Medulla oblongata (tissue), 1 donor: ENCODE results near the gene ZNF480.
A peak's percentile ranks its signal among the peaks of the same experiment; 100 is the strongest.
"Not testable (repeated sequence)": the region's sequence is repeated elsewhere in the genome, so short reads cannot be mapped to it uniquely, and the experiment has no call there.

Source experiments
- DNase-seq: peaks from one replicate; pipeline ENCODE4 v3.0.0-alpha.2; 2015; ENCODE audit errors: extremely low spot score

Gene ZNF480

GRCh38 chr19:52296773-52297600 is at the start of gene ZNF480:
TSS of gene ZNF480 (plus strand) at chr19:52297169. CDS start at chr19:52300413, 3,244 bp downstream.
- peak; percentile 87 for DNase-seq

GRCh38 chr19:52248241-52248640 is 48.7 kb upstream of the ZNF480 start:
- DNase-seq: peak; percentile 54

GRCh38 chr19:52258426-52258825 is 38.5 kb upstream of the ZNF480 start:
- no peak for DNase-seq

GRCh38 chr19:52265556-52265955 is 31.4 kb upstream of the ZNF480 start:
- not testable (repeated sequence) for DNase-seq

- peak; percentile 97 for DNase-seq
Measured at GRCh38 chr19:52269338-52270261, 27.4 kb upstream of the ZNF480 start, which contains the start of gene ZNF766. TSS of gene ZNF766 (plus strand) at chr19:52269587. CDS start at chr19:52269614, 27 bp downstream.

GRCh38 chr19:52270266-52270885 is 26.6 kb upstream of the ZNF480 start:
- no peak for DNase-seq

GRCh38 chr19:52273301-52273700 is 23.7 kb upstream of the ZNF480 start:
- no peak for DNase-seq

GRCh38 chr19:52274191-52274590 is 22.8 kb upstream of the ZNF480 start:
- no peak for DNase-seq

- no peak for DNase-seq
Measured at GRCh38 chr19:52275988-52276387, 21.0 kb upstream of the ZNF480 start.

GRCh38 chr19:52277471-52277870 is 19.5 kb upstream of the ZNF480 start:
- no peak for DNase-seq

- DNase-seq: no peak
Measured at GRCh38 chr19:52286256-52286655, 10.7 kb upstream of the ZNF480 start.

GRCh38 chr19:52291781-52292180 is 5.2 kb upstream of the ZNF480 start:
- no peak for DNase-seq

- DNase-seq: not testable (repeated sequence)
Measured at GRCh38 chr19:52292946-52293345, 4.0 kb upstream of the ZNF480 start.

- no peak for DNase-seq
Measured at GRCh38 chr19:52296400-52296772, 583 bp upstream of the ZNF480 start.

GRCh38 chr19:52297601-52298364 is 814 bp downstream of the ZNF480 start:
- peak; percentile 3 for DNase-seq

GRCh38 chr19:52307275-52307674 is 10.3 kb downstream of the ZNF480 start:
- no peak for DNase-seq

- DNase-seq: no peak
Measured at GRCh38 chr19:52322429-52322828, 25.5 kb downstream of the ZNF480 start.

- no peak for DNase-seq
Measured at GRCh38 chr19:52331757-52332156, 34.8 kb downstream of the ZNF480 start.

GRCh38 chr19:52335768-52336116 is 38.8 kb downstream of the ZNF480 start:
- no peak for DNase-seq

GRCh38 chr19:52336117-52336790 is 39.3 kb downstream of the ZNF480 start, which contains the start of gene ZNF610:
TSS of gene ZNF610 (plus strand) at chr19:52336243. CDS start at chr19:52349173, 12,930 bp downstream.
- peak; percentile 93 for DNase-seq
